Skin epidermis (tissue), 12 donors: ENCODE data around the gene KIF9.
"Not testable (repeated sequence)": the region's sequence is repeated elsewhere in the genome, so short reads cannot be mapped to it uniquely, and the experiment has no call there.

Experiments
- H3K27ac ChIP-seq, 21 experiments: fragments of 200-600 bp; sonication (generic) in 11 of 21; one replicate each; pipeline ENCODE4 v1.5.0; 2020; ENCODE audit warnings: mild to moderate bottlenecking in 3 of 21, inconsistent platforms in 2 of 21, moderate library complexity in 2 of 21
- H3K4me3 ChIP-seq, 7 experiments: fragments of 200-600 bp; sonication (generic) in 2 of 7; one replicate each; pipeline ENCODE4 v1.5.0; 2020; ENCODE audit warnings: inconsistent platforms in 2 of 7, mild to moderate bottlenecking in 2 of 7, moderate library complexity in 1 of 7

The KIF9 gene

GRCh38 chr3:47296562-47297302 lies 14.1 kb upstream of the KIF9 start:
- H3K4me3 ChIP-seq: no peak overlapping the region
- H3K27ac ChIP-seq: peak overlapping the region in 1 of 21 experiments; percentile 23

GRCh38 chr3:47295976-47296375 lies 13.4 kb upstream of the KIF9 start:
- H3K27ac ChIP-seq: no peak overlapping the region
- no peak overlapping the region for H3K4me3 ChIP-seq

GRCh38 chr3:47295322-47295721 lies 12.7 kb upstream of the KIF9 start:
- Histone ChIP-seq H3K27ac (no peak overlapping the region), H3K4me3 (no peak overlapping the region)

- Histone ChIP-seq H3K4me3 (no peak overlapping the region), H3K27ac (no peak overlapping the region)
Measured at GRCh38 chr3:47294392-47294791, 11.8 kb upstream of the KIF9 start.

DNA sequence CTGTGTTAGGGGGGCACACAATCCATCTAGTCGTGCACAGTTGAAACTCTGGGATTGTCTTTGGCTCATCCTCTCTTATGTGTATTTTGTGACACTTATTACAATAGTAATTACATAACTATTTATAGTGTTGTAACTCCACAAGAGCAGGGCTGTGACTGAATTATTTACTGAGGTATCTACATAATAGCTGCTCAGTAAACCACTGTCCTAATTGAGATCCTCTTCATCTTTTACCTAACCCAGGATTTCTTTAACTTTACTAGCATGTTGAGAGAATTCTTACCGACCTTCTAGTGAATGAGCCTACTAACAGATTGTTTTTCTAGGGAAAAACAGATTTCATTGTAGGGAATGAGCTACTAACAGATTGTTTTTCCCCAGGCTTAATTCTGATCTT lies 11.2 kb upstream of the KIF9 start:
- Histone ChIP-seq H3K4me3 (no peak overlapping the region), H3K27ac (no peak overlapping the region)

DNA sequence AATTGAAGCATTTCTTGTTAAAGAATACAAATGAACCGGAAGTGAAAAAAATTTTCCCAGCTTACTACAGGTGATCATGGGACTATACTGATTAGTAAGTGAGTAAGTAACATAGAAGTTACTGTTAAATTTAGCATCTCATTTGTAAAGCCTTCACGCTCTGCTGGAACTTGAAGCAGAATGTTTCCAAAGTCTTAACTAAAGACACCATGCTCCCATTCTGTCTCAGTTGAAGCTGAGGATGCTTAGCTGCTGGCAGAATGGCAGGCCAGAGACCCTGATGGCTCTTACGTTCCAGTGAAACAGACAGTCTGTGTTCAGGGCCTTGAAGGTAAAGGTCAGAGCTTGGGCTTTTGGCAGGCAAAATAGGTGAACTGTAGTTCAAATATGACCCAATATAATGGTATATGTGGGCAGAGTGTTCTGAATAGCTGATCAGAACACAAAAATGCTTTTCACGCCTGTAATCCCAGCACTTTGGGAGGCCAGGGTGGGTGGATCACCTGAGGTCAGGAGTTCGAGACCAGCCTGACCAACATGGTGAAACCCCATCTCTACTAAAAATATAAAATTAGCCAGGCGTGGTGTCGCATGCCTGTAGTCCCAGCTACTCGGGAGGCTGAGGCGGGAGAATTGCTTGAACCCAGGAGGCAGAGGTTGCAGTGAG lies 9.3 kb upstream of the KIF9 start:
- not testable (repeated sequence) for H3K27ac ChIP-seq, H3K4me3 ChIP-seq

- Histone ChIP-seq H3K27ac (no peak overlapping the region), H3K4me3 (no peak overlapping the region)
Measured at GRCh38 chr3:47291158-47291753, 8.7 kb upstream of the KIF9 start.

DNA sequence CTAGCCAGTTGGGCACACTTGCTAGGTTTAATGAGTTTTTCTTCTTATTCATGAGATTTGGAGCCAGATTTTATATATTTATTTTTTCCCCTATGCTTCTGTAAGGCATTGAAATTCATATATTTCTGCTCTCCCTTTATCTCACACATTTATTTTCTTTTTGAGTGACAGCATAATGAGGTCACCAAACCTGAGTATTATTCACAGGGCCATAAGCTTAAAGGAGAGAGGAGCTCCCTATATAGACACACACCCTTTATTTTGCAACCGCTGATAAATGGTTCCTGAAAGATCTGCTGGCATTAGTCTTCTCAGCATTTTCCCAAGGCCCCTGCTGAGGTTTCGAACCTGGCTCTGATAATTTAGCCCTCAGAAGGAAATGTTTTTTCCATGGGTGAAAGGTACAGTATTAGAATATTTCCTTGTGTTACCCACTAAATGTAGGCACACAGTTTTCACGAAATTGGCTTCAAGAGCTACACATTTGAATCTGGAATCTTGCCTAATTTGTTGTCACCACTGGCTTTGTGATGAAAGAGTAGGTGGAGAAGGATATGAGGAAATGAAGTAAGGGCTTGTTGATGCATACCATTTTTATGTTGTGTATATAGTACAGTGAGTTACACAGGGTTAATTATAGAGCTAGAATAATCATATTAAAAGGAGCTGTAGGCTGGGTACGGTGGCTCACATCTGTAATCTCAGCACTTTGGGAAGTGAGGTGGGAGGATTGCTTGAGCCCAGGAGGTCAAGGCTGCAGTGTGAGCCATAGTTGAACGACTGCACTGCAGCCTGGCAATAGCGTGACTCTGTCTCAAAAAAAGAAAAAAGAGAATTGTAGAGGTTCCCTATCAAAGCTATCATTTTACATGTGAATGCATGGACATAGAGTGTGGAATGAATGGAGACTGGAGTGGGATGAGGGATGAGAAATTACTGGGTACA lies 6.6 kb upstream of the KIF9 start:
- Histone ChIP-seq H3K4me3 (no peak overlapping the region), H3K27ac (peak overlapping the region in 8 of 21 experiments; percentile 3 to 61 (median 44))

DNA sequence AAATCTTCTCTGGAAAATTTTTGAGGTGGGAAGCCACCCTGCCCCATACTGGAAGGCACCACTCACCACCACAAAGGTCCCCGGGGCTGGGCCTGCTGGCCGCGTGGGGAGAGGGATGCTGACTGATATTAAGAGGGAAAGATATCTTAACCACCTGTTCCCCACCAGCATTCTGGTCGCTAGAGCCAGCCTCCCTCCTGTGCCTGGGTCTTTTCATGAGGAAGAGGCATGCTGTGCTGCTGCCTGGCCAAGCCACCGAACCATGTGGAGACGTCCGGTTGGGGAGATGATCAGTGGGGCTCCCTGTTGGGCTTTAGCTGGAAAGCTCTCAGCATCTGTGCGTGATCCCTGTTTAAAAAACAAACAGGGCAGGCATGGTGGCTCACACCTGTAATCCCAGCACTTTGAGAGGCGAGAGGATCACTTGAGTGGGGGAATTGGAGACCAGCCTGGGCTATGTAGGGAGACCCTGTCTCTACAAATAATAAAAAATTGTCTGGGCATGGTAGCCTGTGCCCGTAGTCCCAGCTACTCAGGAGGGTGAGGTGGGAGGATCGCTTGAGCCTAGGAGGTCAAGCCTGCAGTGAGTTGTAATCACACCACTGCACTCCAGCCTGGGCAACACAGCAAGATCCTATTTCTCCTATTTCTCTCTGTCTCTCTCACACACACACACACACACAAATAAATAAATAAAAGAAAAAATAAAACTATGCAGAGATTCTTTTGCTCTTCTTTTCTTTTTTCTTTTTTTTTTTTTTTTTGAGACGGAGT lies 1.2 kb upstream of the KIF9 start:
- peak overlapping the region; percentile 72 to 84 (median 81) for H3K4me3 ChIP-seq

GRCh38 chr3:47283193-47283537 lies 566 bp upstream of the KIF9 start:
- Histone ChIP-seq H3K27ac (peak overlapping the region; percentile 68 to 98 (median 94)), H3K4me3 (peak overlapping the region; percentile 72 to 84 (median 81))

More for the DNA sequence above, 1.2 kb upstream of the KIF9 start:
- H3K27ac ChIP-seq: peak overlapping the region in 20 of 21 experiments; percentile 68 to 98 (median 94)

GRCh38 chr3:47280519-47280918 lies 2.1 kb downstream of the KIF9 start:
- no peak overlapping the region for H3K4me3 ChIP-seq

DNA sequence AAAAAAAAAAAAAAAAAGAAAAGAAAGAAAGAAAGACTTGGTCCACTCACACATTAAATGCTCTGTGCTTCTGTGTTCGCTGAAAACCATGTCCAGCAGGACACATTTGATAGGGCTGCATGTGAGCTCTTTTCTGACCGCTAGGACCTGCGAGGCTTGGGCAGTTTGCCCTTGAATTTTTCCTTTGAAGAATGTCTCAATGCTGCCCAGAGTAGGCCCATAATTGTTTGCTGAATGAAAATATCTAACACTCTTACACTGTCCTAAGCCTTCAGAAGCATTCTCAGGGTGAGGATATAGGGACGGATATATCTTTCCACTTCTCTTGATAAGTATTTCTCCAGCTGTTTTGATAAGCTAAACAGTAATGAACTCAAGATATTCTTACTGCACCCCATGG lies 6.0 kb downstream of the KIF9 start:
- Histone ChIP-seq H3K4me3 (no peak overlapping the region), H3K27ac (no peak overlapping the region)

More at GRCh38 chr3:47280519-47280918, 2.1 kb downstream of the KIF9 start:
- H3K27ac ChIP-seq: no peak overlapping the region

DNA sequence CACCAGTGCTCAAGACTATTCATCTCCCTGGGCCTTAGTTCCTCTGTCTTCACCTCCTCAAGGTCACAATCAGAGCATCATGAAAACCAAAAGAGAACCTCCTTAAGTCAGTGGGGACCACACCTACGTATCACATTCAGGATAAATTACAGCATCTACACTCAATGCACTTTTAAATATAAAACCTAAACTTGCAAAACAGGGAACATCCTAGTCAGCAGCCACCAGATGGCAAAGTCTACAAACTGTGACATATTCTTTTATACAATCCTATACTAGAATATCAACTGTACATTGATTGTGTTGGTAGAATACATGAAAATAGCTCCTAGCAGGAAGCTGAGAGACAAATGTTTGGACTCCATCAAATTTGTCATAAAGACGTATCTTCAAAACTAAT lies 7.9 kb downstream of the KIF9 start:
- H3K27ac ChIP-seq: no peak overlapping the region
- H3K4me3 ChIP-seq: no peak overlapping the region

DNA sequence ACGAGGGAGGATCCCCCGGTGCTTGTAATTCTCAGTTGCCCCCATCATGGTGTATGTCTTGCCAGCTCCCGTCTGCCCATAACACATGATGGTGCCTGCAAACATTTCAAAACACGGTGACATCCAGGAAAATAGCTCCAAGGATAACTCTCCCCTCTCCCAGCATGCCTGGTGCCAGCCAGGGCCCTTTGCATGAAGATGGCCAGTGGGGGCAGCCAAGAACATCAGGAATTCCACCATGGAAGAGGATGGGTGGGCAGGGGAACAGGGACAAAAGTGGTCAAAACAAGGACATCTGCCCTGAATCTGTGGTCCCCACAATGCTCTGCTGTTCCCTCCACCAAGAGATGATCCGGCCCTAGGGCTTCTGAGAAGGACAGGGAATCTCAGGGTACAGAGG lies 9.0 kb downstream of the KIF9 start:
- Histone ChIP-seq H3K4me3 (no peak overlapping the region), H3K27ac (no peak overlapping the region)

DNA sequence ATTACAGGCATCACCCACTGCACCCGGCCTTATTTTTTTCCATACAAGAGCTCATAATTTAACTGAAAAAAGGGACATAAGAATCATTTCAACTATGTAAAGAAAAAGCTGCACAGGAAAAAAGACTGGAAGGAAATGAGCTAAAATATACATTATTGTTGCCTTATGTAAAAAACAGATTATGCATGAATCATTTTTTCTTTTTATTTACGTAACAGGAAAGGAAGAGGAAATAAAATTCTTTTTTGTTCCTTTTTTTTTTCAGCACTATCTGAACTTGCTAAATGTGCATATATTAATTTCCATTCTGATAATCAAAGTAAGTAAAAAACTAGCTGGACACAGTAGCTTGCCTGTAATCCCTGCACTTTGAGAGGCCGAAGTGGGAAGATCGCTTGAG lies 12.1 kb downstream of the KIF9 start:
- Histone ChIP-seq H3K27ac (no peak overlapping the region), H3K4me3 (no peak overlapping the region)

GRCh38 chr3:47267490-47267824 lies 15.1 kb downstream of the KIF9 start:
- H3K4me3 ChIP-seq: no peak overlapping the region
- peak overlapping the region in 1 of 21 experiments; percentile 9 for H3K27ac ChIP-seq

DNA sequence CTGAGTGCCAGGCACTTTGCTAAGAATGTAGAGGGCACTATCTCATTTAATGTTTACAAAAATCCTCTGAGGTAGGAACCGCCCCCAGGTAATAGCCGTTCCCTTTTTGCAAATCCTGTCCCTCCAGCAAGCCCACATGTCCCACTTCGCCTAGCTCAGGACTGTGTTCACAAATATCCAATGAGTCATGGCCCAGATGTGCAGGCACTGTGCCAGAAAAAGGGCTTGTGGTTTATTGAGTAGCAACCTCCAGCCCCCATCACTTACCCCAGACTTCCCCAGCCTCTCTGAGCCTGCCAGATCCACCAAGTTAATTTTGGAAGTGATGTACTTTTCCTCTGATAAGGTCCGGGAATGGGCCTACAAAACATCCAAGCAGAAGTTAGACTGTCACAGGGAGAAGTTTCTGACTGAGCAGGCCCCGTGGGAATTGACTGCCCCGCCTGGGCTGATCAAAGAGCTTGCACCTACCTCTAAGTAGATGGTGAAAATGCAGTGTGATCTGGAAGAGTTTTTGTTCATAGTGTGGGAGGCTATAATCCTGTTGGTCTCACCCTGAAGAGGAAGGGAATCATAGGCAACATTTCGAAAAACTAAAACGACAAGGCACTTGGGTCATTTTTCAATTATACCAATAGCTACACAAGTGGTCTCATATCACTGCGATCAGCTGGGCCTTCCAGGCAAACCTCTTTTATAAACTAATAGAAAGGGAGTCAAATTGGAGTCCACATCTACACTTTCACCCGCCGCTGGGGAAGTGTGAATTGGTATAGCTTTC lies 15.7 kb downstream of the KIF9 start:
- Histone ChIP-seq H3K27ac (peak overlapping the region in 2 of 21 experiments; percentile 5 to 9), H3K4me3 (no peak overlapping the region)

DNA sequence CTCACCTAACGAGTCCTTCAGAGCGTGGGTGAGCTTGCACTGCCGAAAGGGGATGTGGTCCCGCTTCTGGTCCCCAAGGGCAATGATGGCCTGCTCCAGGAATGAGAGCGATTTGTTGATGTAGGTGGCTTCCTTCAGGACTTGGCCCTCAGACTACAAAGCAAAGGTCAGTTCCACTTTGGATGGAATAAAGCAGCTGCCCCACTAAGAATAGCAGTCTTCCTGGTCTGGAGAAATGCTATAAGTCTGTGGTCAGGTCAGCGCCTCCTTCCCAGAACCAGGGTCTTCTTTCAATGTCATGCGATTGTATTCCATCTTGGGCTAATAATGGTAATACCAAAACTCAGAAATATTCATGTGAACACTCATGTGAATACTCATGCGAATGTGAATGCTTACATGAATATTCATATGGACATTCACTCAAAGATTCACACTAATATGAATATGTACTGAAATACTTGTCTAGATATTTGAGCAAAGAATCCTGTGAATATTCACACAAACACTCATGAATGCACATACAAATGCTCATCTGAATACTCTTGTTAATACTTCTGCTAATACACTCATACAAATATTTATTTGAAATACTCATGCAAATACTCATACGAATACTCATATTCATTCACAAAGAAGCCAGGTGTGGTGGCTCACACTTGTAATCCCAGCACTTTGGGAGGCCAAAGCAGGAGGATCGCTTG lies 16.7 kb downstream of the KIF9 start:
- Histone ChIP-seq H3K4me3 (no peak overlapping the region), H3K27ac (no peak overlapping the region)
